GM23248 (cell line): Measurements from ENCODE around the gene HEBP1.

ENCODE experiments used
- EZH2 ChIP-seq: fragments of 200-600 bp; sonication (generic); IDR thresholded peaks from 2 replicates; pipeline ENCODE4 v1.6.1; 2018; ENCODE audit warnings: antibody characterized with exemption, mild to moderate bottlenecking; ENCODE audit not compliant: insufficient read depth, poor library complexity, severe bottlenecking
- EZH2phosphoT487 ChIP-seq: fragments of 200-600 bp; sonication (generic); IDR thresholded peaks from 2 replicates; pipeline ENCODE4 v1.6.1; 2018; ENCODE audit warnings: antibody characterized with exemption, moderate library complexity, mild to moderate bottlenecking, low read depth; ENCODE audit not compliant: insufficient read depth

- no peak for TF ChIP-seq EZH2
- no peak for TF ChIP-seq EZH2phosphoT487
Observed at GRCh38 chr12:12938541-12938940, 61.5 kb downstream of the HEBP1 start.
